HG02938 (cell line): ENCODE measurements around the gene FUS.
"Not testable (repeated sequence)": the region's sequence is repeated elsewhere in the genome, so short reads cannot be mapped to it uniquely, and the experiment has no call there.

Source experiments
- ATAC-seq: cut with Tn5 transposase; IDR thresholded peaks from one replicate; pipeline ENCODE4 v1.9.1; 2021; ENCODE audit warnings: mild to moderate bottlenecking, moderate library complexity; ENCODE audit not compliant: unreplicated experiment

The FUS gene

DNA sequence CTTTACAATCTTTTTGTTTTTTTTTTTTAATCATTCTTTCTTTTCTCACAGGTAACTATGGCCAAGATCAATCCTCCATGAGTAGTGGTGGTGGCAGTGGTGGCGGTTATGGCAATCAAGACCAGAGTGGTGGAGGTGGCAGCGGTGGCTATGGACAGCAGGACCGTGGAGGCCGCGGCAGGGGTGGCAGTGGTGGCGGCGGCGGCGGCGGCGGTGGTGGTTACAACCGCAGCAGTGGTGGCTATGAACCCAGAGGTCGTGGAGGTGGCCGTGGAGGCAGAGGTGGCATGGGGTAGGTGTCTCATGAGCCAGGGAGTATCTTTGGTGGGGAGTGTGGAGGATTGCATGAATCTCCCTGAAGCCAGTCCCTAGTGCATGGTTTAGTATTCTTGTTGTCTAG lies 4.9 kb downstream of the FUS start:
- ATAC-seq: no peak

DNA sequence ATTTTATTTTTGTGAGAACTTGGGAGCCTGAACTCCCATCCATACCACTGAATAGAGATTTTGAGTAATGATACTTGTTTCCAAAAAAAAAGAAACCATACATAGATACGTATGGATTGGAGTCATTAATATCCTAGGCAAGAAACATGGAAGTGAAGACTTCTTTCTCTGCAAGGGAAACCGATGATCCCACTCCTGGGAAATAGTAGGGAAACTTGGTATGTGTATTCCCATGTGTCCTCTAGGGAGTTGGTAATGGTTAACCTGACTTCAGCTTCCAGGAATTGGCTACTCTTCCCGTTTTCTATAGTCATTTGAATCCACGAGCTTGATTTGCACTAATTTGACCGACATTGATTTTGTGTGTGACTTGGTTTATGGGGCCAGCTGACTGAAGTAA lies 5.4 kb downstream of the FUS start:
- ATAC-seq: no peak

- no peak for ATAC-seq
Observed at GRCh38 chr16:31186176-31186575, 6.2 kb downstream of the FUS start.

DNA sequence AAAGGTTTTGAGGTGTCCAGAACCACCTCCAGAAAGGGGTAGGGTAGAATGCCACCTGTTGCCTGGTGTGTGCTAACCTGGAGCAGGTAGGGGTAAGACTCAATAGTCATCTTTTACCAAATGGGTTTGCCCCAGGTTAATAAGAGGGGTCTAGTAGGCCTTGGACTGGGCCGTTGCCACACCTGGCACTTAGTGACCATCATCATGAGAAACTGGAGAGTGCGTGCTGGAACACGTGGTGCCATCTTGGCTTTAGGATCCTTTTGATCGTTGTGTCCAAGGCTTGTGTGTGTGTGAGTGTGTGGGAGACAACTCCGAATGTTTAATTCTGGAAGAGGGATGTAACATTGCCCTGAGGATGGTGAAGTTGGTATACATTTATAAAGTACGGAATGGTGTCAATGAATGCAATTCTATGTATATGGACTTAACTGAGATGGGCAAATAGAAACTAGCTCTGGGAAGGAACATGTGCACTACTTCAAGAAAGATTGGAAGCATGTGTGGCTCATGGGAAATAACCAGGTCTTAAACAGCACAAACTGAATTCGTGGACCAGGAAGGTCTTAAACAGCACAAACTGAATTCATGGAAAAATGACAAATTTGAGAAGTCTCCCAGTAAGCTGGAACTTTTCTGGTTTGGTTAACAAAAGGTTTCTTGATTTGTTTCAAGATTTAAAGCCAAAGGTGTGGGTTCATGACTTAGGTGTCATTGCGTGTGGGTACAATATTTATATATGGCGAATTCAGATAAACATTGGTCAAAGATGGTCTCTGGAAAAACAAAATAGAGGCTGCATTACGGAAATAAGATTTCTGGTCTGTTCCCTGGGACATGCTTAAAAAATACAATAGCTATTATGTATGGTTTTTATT lies 7.2 kb downstream of the FUS start:
- no peak for ATAC-seq

DNA sequence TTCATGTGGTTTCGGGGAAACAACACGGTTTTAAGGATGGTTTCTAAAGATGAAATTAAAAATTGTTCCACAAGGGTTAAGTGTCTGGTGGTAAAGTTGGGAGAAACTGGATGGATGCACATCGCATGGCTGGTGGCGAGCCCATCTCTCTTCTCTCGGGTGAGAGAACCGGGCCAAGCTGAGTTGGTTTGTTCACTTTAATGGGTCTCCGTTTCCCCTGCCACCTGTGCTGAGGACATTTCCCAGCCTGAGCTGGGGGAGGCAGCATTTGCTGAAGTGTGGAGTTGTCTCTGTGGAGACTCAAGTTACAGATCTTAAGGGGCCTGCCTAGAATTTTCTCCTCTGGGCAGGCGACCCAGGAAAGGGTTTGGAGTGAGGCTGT lies 7.9 kb downstream of the FUS start:
- ATAC-seq: no peak

DNA sequence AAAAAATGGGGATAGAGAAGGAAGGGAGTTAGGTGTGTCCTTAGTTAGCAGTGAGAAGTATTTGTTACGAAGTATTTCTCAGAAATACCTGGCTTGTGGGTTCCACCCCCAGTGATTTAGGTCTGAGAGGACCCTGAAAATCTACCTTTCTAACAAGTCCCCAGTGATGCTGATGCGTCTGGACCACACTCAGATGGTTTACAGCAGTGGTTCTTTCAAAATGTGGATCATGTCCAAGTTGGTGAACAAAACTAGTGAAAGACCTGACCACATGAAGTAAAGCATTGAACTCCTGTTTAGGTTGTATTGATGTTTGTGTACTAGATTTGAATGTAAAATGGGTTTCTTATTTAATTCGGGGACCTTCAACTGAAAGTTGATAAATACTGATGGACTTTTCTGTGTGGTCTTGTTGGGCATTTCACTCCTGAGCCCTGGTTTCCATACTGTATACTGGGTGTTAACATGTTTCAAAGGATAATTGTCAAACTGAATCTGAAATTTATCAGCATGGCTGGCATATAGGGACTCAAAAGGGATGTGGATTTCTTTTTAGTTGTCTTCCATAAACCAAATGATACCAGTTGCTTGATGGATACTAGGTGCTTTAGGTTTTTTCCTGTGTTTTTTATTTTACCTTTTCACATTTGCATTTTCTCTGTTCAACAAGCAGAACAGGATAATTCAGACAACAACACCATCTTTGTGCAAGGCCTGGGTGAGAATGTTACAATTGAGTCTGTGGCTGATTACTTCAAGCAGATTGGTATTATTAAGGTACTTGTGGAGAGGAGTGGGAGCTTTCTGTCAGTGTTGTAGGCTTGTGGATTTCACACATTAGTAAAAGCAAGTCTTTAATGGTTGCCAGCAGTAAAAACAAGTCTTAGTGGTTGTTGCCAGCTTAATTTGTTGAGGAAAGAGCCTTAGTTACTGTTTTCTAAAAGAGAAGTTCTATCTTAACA lies 8.8 kb downstream of the FUS start:
- ATAC-seq: no peak

DNA sequence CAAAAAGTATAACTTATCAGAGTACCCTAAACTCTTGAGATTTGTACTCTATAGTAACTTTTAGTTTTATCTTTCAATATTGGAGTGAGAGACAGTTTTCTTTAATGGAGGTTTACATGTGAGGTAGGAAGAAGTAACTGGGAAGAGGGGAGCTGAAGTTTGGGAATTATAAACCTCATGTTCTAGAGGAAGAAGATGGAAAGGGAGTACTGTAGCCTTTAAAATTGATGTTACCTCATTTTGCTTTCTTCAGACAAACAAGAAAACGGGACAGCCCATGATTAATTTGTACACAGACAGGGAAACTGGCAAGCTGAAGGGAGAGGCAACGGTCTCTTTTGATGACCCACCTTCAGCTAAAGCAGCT lies 9.5 kb downstream of the FUS start:
- no peak for ATAC-seq

DNA sequence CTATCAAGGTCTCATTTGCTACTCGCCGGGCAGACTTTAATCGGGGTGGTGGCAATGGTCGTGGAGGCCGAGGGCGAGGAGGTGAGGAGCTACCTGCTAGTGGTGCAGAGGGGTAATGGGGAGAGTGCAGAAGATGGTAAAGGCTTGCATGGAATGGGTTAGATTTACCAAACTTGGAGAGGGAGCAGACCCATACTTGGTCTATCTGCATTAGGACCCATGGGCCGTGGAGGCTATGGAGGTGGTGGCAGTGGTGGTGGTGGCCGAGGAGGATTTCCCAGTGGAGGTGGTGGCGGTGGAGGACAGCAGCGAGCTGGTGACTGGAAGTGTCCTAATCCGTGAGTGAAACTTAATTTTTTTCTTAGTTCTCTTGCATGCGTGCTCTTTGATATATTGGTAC lies 10.1 kb downstream of the FUS start:
- no peak for ATAC-seq

GRCh38 chr16:31190818-31191444 lies 11.0 kb downstream of the FUS start:
- no peak for ATAC-seq

DNA sequence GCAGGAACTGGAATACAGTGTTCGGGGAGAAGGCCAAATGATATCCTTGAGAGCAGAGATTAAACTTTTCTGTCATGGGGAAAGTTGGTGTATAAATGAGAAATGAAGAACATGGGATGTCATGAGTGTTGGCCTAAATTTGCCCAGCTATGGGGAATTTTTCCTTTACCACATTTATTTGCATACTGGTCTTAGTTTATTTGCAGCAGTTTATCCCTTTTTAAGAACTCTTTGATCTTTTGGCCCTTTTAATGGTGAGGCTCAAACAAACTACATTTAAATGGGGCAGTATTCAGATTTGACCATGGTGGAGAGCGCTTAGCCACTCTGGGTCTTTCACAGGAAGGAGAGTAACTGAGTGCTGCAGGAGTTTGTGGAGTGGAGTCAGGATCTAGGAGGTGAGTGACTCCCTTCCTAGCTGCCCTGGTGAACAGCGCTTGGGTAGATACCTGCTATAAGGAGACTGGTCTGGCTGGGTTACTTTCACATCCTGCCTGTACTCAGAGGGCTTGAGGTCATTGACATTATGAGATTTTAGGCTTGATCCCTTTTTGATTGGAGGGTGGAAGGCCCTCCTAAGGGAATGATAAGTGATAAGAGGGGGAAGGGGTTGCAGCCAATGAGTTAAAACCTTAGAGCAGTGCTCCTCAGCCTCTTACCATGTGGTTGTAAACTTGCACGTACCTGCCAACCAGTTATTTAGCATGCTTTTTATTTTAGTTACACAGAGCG lies 11.9 kb downstream of the FUS start:
- no peak for ATAC-seq

- ATAC-seq: no peak
Observed at GRCh38 chr16:31192856-31193642, 13.1 kb downstream of the FUS start.

DNA sequence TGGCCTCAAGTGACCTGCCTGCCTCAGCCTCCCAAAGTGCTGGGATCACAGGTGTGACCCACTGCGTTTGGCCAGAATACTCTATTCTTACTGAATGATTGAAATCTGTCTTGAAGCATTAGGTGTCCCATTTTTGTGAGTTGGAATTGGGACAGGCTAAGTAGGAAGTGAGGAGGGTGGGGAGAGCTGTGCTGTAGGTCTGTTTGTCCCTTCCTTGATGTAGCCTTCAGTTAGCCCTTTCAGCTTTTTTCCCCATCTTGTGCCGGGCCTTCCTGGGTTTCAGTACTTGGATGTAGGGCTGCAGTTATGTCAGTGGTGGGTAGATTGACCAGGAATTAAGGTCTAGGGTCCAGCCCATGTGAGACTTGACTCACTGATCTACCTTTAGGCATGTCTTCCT lies 13.9 kb downstream of the FUS start:
- no peak for ATAC-seq

GRCh38 chr16:31194898-31195297 lies 15.0 kb downstream of the FUS start:
- ATAC-seq: no peak

- not testable (repeated sequence) for ATAC-seq
Observed at GRCh38 chr16:31195861-31196260, 15.9 kb downstream of the FUS start.

DNA sequence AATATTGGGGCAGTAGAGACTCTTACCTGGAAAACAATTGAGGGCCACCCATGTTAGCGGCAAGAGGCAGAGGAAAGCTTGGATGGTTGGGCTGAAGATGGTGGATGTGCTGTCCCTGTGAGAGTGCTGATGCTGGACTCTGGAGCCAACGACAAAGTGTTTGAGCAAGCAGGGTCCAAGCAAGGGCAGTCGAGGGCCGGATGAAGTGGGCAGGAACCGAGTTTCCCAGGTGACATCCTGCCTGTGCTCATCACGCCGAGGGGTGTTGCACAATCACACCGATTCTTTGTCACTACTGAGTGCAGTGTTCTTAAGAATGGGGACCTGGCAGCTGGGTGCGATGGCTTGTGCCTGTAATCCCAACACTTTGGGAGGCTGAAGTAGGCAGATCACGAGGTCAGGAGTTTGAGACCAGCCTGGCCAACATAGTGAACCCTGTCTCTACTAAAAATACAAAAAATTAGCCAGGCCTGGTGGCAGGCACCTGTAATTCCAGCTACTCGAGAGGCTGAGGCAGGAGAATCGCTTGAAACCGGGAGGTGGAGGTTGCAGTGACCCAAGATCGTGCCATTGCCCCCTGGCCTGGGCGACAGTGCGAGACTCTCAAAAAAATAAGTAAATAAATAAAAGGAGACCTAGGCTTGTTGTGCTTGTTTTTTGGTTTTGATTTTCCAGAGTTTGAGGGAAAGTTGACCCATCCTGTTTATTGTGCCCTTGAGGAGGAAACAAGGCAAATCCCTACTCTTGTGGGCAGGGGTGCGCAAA lies 16.6 kb downstream of the FUS start:
- ATAC-seq: no peak

- no peak for ATAC-seq
Observed at GRCh38 chr16:31198207-31198882, 18.4 kb downstream of the FUS start.

- ATAC-seq: no peak
Observed at GRCh38 chr16:31199430-31200041, 19.6 kb downstream of the FUS start.

DNA sequence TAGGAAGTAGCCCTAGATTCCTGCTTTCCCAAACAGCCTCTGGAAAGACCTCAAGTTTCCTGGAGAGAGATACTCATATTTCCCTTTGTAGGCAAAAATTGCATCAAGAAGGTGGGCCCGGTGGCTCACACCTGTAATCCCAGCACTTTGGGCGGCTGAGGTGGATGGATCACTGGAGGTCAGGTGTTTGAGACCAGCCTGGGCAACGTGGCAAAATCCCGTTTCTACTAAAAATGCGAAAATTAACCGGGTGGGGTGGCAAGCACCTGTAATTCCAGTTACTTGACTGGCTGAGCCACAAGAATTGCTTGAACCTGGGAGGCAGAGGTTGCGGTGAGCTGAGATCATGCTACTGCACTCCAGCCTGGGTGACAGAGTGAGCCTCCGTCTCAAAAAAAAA lies 20.2 kb downstream of the FUS start:
- not testable (repeated sequence) for ATAC-seq
